OCI-LY7 (cell line): ENCODE measurements around the gene AKT3.

Experiments used
- CTCF ChIP-seq: fragments of 200-600 bp; sonication (generic); conservative IDR thresholded peaks from 2 replicates; pipeline ENCODE4 v1.5.1; 2014; ENCODE audit warnings: mild to moderate bottlenecking, antibody characterized with exemption, low read length, moderate library complexity, mixed read lengths
- EZH2phosphoT487 ChIP-seq: fragments of 200-600 bp; sonication (generic); IDR thresholded peaks from 2 replicates; pipeline ENCODE4 v1.6.1; 2018; ENCODE audit warnings: low read depth, borderline replicate concordance, mild to moderate bottlenecking, mixed run types, antibody characterized with exemption, low read length, moderate library complexity, mixed read lengths

GRCh38 chr1:243526180-243526579 is 323.9 kb downstream of the AKT3 start:
- TF ChIP-seq CTCF (no peak), EZH2phosphoT487 (no peak)
